GM12875 (cell line): Measurements from ENCODE around the gene NHSL2.
A peak's percentile ranks its signal among the peaks of the same experiment; 100 is the strongest.
"Not testable (repeated sequence)": the region's sequence is repeated elsewhere in the genome, so short reads cannot be mapped to it uniquely, and the experiment has no call there.

ENCODE experiments used
- H3K4me3 ChIP-seq: one replicate; pipeline ENCODE4 v1.5.1; 2011; ENCODE audit warnings: low read depth, low read length, control low read depth
- CTCF ChIP-seq: IDR thresholded peaks from 2 replicates; pipeline ENCODE4 v1.5.1; 2011; ENCODE audit warnings: low read depth, mild to moderate bottlenecking, control low read depth, inconsistent platforms, low read length, moderate library complexity, borderline replicate concordance; ENCODE audit not compliant: insufficient read depth

The NHSL2 gene

GRCh38 chrX:71910643-71910985 is at the start of gene NHSL2:
TSS of gene NHSL2 (plus strand) at chrX:71910845.
- H3K4me3 ChIP-seq: no peak within 1 kb of the TSS
- TF ChIP-seq CTCF: no peak

- no peak for TF ChIP-seq CTCF
- no peak overlapping the region for H3K4me3 ChIP-seq
Measured at GRCh38 chrX:71867680-71868079, 43.0 kb upstream of the NHSL2 start.

GRCh38 chrX:71869566-71869965 is 41.1 kb upstream of the NHSL2 start:
- H3K4me3 ChIP-seq: not testable (repeated sequence)

- TF ChIP-seq CTCF: peak; percentile 36; the same call in 1 of the 2 replicates
- no peak overlapping the region for H3K4me3 ChIP-seq
Measured at GRCh38 chrX:71870208-71871098, 40.2 kb upstream of the NHSL2 start.

- no peak overlapping the region for H3K4me3 ChIP-seq
- TF ChIP-seq CTCF: no peak
Measured at GRCh38 chrX:71871367-71871766, 39.3 kb upstream of the NHSL2 start.

- TF ChIP-seq CTCF: no peak
Measured at GRCh38 chrX:71872542-71873458, 37.8 kb upstream of the NHSL2 start.

GRCh38 chrX:71873459-71873833 is 37.2 kb upstream of the NHSL2 start:
- no peak overlapping the region for H3K4me3 ChIP-seq
- TF ChIP-seq CTCF: no peak

More at GRCh38 chrX:71872542-71873458, 37.8 kb upstream of the NHSL2 start:
- H3K4me3 ChIP-seq: no peak overlapping the region

- H3K4me3 ChIP-seq: not testable (repeated sequence)
Measured at GRCh38 chrX:71876841-71877240, 33.8 kb upstream of the NHSL2 start.
